GM06990 (cell line): ENCODE measurements around the gene SRPK1.
"Not testable (repeated sequence)": the region's sequence is repeated elsewhere in the genome, so short reads cannot be mapped to it uniquely, and the experiment has no call there.

Experiments used
- DNase-seq: peaks from one replicate; pipeline ENCODE4 v3.0.0-alpha.2; 2011; ENCODE audit not compliant: insufficient read length; ENCODE audit errors: extremely low read depth
- H3K27me3 ChIP-seq: replicated peaks from 2 replicates; pipeline ENCODE4 v1.6.0; 2011; ENCODE audit warnings: low read length; ENCODE audit not compliant: control insufficient read depth, insufficient read depth
- H3K36me3 ChIP-seq: 2 replicates; pipeline ENCODE4 v1.5.1; 2011; ENCODE audit warnings: low read length; ENCODE audit not compliant: control insufficient read depth, insufficient read depth
- H3K4me3 ChIP-seq: replicated peaks from 2 replicates; pipeline ENCODE4 v1.5.1; 2011; ENCODE audit warnings: low read depth, mild to moderate bottlenecking, control low read depth, low read length
- TF ChIP-seq, protein P1 (sequence below): IDR thresholded peaks from 2 replicates; pipeline ENCODE4 v1.5.1; 2011; ENCODE audit warnings: low read length, control low read depth, mild to moderate bottlenecking, inconsistent platforms; ENCODE audit not compliant: insufficient read depth, poor library complexity, severe bottlenecking

SRPK1 gene

DNA sequence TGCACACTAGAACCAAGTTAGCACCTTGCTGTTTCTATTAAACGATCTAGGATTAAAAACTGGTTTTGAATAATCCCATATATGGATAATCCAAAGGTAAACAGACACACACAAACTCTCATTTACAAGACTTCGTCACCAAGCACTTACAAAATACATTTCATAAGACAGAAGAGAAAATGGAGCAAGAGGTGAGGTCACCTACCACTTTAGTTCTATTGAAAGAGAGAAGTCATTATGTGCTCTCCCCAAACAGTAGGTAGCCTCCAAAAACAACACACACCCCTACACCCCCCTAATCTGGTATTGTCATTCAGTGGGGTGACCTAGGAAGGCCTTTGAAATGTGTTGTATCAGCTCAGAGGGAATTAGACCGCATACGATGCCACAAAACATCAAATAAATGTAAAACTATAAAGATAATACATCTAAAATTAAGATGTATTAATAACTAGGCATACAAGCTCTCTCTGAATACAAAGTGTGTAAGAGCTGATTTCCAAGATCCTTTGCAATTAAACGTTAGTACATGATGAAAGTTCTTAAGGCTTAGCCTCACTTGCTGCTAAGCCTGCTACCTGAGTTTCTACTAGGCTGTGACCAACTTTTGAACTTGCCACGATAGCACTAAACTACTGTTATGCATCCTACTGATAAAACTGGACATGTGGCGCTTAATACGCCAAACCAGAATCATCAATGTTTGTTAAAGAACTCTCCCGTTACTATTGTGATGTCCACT lies 1.6 kb downstream of the SRPK1 start:
- Histone ChIP-seq H3K27me3 (no peaks in the 10 kb centered on the region), H3K4me3 (peak overlapping the region; percentile 78), H3K36me3 (no peaks in the 10 kb centered on the region; the same call in 1 of the 2 replicates)
- TF ChIP-seq, protein P1, sequence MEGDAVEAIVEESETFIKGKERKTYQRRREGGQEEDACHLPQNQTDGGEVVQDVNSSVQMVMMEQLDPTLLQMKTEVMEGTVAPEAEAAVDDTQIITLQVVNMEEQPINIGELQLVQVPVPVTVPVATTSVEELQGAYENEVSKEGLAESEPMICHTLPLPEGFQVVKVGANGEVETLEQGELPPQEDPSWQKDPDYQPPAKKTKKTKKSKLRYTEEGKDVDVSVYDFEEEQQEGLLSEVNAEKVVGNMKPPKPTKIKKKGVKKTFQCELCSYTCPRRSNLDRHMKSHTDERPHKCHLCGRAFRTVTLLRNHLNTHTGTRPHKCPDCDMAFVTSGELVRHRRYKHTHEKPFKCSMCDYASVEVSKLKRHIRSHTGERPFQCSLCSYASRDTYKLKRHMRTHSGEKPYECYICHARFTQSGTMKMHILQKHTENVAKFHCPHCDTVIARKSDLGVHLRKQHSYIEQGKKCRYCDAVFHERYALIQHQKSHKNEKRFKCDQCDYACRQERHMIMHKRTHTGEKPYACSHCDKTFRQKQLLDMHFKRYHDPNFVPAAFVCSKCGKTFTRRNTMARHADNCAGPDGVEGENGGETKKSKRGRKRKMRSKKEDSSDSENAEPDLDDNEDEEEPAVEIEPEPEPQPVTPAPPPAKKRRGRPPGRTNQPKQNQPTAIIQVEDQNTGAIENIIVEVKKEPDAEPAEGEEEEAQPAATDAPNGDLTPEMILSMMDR, result no peak
- DNase-seq, result peak; percentile 19

DNA sequence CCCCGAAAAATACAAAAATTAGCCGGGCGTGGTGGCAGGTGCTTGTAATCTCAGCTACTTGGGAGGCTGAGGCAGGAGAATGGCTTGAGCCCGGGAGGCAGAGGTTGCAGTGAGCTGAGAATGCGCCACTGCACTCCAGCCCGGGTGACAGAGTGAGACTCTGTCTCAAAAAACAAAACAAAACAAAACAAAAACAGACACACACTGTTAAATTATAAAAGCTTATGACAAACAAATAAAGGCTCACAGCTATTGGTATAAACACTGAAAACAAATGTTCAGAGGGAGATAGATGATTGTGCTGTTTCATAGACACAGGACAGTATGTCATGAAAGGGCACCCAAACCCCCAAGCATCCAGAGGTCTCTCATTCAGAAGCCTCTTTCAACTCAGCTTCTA lies 4.0 kb downstream of the SRPK1 start:
- H3K4me3 ChIP-seq, H3K36me3 ChIP-seq, H3K27me3 ChIP-seq, DNase-seq: not testable (repeated sequence)

GRCh38 chr6:35916056-35916455 lies 4.8 kb downstream of the SRPK1 start:
- DNase-seq, result no peak
- TF ChIP-seq, protein P1, result no peak
- H3K36me3 ChIP-seq, result peaks cover 2% of the 10 kb centered on the region
- no peak overlapping the region for H3K4me3 ChIP-seq
- no peaks in the 10 kb centered on the region for H3K27me3 ChIP-seq

- TF ChIP-seq, protein P1, result no peak
- Histone ChIP-seq H3K36me3 (peaks cover 5% of the 10 kb centered on the region), H3K4me3 (no peak overlapping the region), H3K27me3 (no peaks in the 10 kb centered on the region)
- no peak for DNase-seq
These were observed 6.4 kb downstream of the SRPK1 start for GRCh38 chr6:35914536-35914935.

DNA sequence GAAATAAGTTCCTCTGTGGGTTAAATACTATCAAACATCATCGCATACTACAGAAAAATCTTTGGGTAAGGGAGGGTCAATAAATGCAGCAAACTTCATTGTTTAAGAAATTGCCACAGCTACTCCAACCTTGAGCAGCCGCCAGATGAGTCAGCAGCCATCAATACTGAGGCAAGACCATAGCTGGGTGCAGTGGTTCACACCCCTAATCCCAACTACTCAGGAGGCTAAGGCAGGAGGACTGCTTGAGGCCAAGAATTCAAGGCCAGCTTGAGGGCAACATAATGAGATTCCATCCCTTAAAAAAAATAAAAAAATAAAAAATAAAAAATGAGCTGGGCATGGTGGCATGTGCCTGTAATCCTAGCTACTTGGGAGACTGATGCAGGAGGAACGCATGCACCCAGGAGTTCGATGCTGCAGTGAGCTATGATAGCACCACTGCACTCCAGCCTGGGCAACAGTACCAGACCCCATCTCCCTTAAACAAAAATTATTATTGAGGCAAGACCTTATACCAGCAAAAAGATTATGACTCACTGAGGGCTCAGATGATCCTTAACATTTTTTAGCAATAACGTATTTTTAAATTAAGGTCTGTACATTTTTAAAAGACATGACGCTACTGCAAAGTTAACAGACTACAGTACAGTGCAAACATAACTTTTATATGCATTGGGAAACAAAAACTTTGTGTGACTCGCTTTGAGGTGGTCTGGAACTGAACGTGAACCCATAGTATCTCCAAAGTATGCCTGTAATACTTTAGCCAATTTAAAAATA lies 8.8 kb downstream of the SRPK1 start:
- peaks cover 6% of the 10 kb centered on the region for H3K36me3 ChIP-seq
- TF ChIP-seq, protein P1, result no peak
- H3K4me3 ChIP-seq, result no peak overlapping the region
- H3K27me3 ChIP-seq, result no peaks in the 10 kb centered on the region
- no peak for DNase-seq

- H3K36me3 ChIP-seq, DNase-seq, H3K4me3 ChIP-seq, H3K27me3 ChIP-seq: not testable (repeated sequence)
These were observed 11.3 kb downstream of the SRPK1 start for GRCh38 chr6:35909571-35909970.

- not testable (repeated sequence) for H3K36me3 ChIP-seq, H3K4me3 ChIP-seq, H3K27me3 ChIP-seq
- peak; percentile 13 for DNase-seq
These were observed 12.0 kb downstream of the SRPK1 start for GRCh38 chr6:35908753-35909401.
